GM19467 (cell line): ENCODE results near the gene SLC38A4.
"Not testable (repeated sequence)": the region's sequence is repeated elsewhere in the genome, so short reads cannot be mapped to it uniquely, and the experiment has no call there.

Experiments used
- ATAC-seq: cut with Tn5 transposase; IDR thresholded peaks from one replicate; pipeline ENCODE4 v1.9.1; 2021; ENCODE audit warnings: mild to moderate bottlenecking, moderate library complexity; ENCODE audit not compliant: unreplicated experiment

SLC38A4 gene, protein sequence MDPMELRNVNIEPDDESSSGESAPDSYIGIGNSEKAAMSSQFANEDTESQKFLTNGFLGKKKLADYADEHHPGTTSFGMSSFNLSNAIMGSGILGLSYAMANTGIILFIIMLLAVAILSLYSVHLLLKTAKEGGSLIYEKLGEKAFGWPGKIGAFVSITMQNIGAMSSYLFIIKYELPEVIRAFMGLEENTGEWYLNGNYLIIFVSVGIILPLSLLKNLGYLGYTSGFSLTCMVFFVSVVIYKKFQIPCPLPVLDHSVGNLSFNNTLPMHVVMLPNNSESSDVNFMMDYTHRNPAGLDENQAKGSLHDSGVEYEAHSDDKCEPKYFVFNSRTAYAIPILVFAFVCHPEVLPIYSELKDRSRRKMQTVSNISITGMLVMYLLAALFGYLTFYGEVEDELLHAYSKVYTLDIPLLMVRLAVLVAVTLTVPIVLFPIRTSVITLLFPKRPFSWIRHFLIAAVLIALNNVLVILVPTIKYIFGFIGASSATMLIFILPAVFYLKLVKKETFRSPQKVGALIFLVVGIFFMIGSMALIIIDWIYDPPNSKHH

GRCh38 chr12:46825591-46826414 lies at the start of gene SLC38A4:
SLC38A4 (minus strand) TSS chr12:46825997; CDS start chr12:46793071, 32,926 bp downstream.
- no peak for ATAC-seq

- no peak for ATAC-seq
Measured at GRCh38 chr12:46875095-46875494, 49.3 kb upstream of the SLC38A4 start.

- ATAC-seq, result no peak
Measured at GRCh38 chr12:46874642-46875041, 48.8 kb upstream of the SLC38A4 start.

GRCh38 chr12:46872135-46872534 lies 46.3 kb upstream of the SLC38A4 start:
- ATAC-seq, result no peak

- ATAC-seq, result no peak
Measured at GRCh38 chr12:46865311-46865710, 39.5 kb upstream of the SLC38A4 start.

DNA sequence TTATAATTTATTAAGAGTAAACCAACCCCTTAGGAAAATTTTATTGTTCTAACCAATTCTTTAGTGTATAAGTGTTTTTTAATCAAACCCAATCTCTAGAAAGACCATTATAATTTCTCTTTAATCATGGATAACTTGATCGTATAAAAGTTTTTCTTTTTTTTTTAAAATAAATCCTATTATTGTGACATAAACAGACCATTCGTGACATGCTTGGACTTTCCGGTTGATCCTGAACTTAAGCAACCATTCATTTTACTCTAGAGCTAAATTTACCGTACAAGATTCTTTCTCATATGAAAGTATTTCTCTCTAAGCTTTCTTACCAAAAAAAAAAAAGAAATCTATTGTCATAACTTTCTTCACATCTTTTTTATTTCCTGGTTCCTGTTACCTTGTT lies 32.6 kb upstream of the SLC38A4 start:
- no peak for ATAC-seq

- ATAC-seq, result no peak
Measured at GRCh38 chr12:46857486-46857885, 31.7 kb upstream of the SLC38A4 start.

GRCh38 chr12:46855760-46856159 lies 30.0 kb upstream of the SLC38A4 start:
- no peak for ATAC-seq

- not testable (repeated sequence) for ATAC-seq
Measured at GRCh38 chr12:46854188-46854587, 28.4 kb upstream of the SLC38A4 start.

- not testable (repeated sequence) for ATAC-seq
Measured at GRCh38 chr12:46848792-46849191, 23.0 kb upstream of the SLC38A4 start.

- ATAC-seq, result no peak
Measured at GRCh38 chr12:46847001-46847400, 21.2 kb upstream of the SLC38A4 start.

GRCh38 chr12:46843811-46844210 lies 18.0 kb upstream of the SLC38A4 start:
- ATAC-seq, result no peak

GRCh38 chr12:46841891-46842290 lies 16.1 kb upstream of the SLC38A4 start:
- no peak for ATAC-seq

DNA sequence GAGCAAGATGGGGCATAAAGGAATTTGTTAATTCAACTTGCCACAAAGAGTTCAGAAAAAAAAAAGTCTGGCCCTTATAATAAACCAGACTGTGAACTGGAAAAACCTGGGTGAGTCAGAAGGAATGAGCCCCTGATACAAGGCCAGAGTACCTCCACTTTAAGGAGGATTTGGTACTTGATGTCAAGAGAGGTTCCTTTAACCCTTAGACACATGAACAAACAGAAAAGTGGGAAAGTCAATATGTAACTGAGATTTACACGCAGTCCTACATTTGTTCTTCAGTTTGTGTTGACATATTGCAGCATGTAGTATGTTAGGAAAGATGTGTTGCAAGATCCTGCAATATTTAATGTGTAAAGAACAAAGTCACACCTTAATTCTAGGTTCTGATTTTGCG lies 14.2 kb upstream of the SLC38A4 start:
- ATAC-seq, result no peak

GRCh38 chr12:46839232-46839631 lies 13.4 kb upstream of the SLC38A4 start:
- no peak for ATAC-seq

DNA sequence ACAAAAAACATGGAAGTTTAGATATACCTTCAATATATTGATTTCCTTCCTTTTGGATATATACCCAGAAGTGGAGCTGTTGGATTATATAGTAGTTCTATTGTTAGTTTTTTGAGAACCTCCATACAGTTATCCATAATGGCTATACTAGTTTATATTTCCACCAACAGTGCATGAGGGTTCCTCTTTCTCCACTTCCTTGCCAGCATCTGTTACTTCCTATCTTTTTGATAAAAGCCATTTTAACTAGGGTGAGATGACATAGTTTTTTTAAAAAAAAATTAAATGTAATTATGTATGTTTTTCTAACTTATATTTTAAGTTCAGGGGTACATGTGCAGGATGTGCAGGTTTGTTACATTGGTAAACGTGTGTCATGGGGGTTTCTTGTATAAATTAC lies 10.0 kb upstream of the SLC38A4 start:
- no peak for ATAC-seq

DNA sequence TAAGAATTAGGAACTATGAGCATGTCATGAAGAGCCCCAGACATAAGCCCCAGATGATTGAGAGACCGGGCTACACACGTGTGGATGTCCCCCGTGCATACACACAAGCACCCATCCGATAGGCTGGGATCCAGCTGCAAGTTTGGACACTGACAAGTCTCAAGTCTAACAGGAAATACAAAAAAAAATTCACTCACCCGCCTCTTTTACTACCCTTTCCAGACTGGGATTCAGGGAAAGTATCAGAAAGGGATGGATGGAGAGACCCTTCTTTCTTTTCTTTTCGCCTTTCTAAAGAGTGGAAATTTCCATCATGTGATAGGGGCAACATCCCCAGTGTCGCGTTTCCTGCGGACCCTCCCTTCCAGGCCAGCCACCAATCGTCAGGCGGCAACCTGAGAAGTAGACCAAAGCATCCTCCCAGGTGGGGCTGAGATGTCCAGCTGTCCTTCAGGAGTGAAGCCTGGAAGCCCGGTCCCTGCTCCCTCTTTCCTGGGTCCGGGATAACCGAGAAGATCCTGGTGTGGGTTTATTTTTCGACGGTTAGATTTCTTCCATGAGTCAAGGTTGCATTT lies 6.4 kb upstream of the SLC38A4 start:
- no peak for ATAC-seq

DNA sequence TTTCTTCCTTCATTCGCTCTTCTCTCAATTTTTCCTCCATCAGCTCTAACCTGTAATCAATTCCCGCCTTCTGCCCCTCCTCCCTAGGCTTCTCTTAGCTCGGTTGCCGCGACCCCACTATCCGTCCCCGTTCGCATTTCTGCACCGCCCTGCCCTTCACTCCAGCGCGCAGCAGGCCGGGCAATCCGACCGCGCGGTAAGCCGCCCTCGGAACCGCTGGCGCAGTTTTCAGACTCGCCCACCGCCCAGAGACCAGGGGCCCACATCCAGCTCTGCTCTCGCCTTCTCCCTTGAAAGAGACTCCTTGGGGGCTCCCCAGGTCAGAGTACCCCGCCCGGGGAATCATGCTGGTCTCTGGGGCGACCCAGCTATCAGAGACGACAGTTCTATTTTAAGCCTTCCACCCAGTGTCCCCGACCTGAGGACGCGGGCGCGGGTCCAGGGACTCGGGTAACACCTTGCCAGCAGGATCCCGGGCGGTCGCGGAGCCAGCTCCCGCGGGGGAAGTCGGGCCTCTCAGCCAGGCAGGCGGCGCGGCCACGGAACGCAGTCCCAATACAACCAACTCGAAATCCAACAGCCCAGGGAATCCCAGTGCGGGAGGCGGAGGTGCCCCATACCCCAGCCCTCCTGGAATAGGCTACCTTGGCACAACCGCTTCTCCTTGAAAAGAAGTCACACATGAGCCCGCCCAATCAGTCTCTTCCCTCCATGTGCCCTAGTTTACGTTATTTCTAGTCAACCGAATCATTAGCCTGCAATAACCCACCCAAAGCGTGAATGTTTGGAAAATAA lies 5.7 kb upstream of the SLC38A4 start:
- ATAC-seq, result no peak

DNA sequence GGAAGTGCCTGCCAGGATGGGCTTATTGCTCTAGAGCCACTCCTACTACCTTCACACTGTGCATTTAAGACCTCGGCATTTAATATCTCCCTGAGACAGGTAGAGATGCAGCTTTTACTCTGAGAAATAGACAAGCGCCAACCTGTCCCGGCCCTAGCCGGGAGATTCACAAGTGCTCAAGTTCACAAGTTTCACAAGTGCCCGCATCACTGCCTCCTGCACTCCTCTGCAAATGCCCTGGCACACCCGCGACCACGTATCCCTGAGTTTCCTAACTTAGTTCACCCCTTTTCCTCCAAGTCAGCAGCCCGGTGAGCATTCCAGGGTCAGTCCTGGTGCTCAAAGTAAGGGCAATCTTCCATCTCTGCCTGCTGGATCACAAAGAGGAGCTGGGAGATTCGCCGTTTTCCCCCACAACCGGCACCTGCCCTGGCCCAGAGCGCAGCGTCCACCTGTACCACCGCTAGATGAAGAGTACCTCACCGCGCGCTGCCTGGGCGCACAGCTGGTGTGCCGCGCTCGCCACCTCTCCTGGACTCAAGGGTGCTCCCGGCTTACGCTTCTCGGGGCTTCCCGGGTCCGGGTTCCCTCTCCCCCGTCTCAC lies 5.0 kb upstream of the SLC38A4 start:
- ATAC-seq, result no peak

GRCh38 chr12:46824709-46825108 lies 1.1 kb downstream of the SLC38A4 start:
- ATAC-seq, result no peak
